ENCODE measurements around the gene SEC24D.

- TF ChIP-seq, protein P1, sequence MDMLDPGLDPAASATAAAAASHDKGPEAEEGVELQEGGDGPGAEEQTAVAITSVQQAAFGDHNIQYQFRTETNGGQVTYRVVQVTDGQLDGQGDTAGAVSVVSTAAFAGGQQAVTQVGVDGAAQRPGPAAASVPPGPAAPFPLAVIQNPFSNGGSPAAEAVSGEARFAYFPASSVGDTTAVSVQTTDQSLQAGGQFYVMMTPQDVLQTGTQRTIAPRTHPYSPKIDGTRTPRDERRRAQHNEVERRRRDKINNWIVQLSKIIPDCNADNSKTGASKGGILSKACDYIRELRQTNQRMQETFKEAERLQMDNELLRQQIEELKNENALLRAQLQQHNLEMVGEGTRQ (CRISPR knock-in tag; IDR thresholded peaks at IDR 0.05), result no peak
- TF ChIP-seq SP1 (CRISPR knock-in tag; conservative IDR thresholded peaks at IDR 0.05), result no peak
- TF ChIP-seq, protein P2, sequence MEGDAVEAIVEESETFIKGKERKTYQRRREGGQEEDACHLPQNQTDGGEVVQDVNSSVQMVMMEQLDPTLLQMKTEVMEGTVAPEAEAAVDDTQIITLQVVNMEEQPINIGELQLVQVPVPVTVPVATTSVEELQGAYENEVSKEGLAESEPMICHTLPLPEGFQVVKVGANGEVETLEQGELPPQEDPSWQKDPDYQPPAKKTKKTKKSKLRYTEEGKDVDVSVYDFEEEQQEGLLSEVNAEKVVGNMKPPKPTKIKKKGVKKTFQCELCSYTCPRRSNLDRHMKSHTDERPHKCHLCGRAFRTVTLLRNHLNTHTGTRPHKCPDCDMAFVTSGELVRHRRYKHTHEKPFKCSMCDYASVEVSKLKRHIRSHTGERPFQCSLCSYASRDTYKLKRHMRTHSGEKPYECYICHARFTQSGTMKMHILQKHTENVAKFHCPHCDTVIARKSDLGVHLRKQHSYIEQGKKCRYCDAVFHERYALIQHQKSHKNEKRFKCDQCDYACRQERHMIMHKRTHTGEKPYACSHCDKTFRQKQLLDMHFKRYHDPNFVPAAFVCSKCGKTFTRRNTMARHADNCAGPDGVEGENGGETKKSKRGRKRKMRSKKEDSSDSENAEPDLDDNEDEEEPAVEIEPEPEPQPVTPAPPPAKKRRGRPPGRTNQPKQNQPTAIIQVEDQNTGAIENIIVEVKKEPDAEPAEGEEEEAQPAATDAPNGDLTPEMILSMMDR (IDR thresholded peaks at IDR 0.05), result no peak
- TF ChIP-seq CREB1 (CRISPR knock-in tag; IDR thresholded peaks at IDR 0.05), result no peak
- TF ChIP-seq USF1 (CRISPR knock-in tag; IDR thresholded peaks at IDR 0.05), result no peak
- TF ChIP-seq KAT7 (CRISPR knock-in tag; IDR thresholded peaks at IDR 0.05; ENCODE audit: borderline replicate concordance), result no peak
- TF ChIP-seq ETV6 (CRISPR knock-in tag; IDR thresholded peaks at IDR 0.05), result no peak
- no peak for TF ChIP-seq ELF4 (CRISPR knock-in tag; IDR thresholded peaks at IDR 0.05; ENCODE audit: low read depth)
- TF ChIP-seq E2F5 (CRISPR knock-in tag; IDR thresholded peaks at IDR 0.05), result no peak
- TF ChIP-seq ARID4B (CRISPR knock-in tag; IDR thresholded peaks at IDR 0.05; ENCODE audit: borderline replicate concordance), result no peak
Observed at GRCh38 chr4:118858779-118859178, 22.9 kb upstream of the SEC24D start.
